H1 (cell line): ENCODE results near the gene SLC1A2. TPM values are rescaled to one million over a fixed set of nuclear protein-coding genes. Genes with fewer than 3 reads are reported as not detected.

Experiments
- HDAC2 ChIP-seq, 2 experiments: fragments of 300-600 bp in 1 of 2; sonication (generic) in 1 of 2; IDR thresholded peaks; 2 replicates each; pipeline ENCODE4 v1.6.1; 2011 to 2012; ENCODE audit warnings: low read depth in 2 of 2, low read length in 2 of 2, mild to moderate bottlenecking in 2 of 2, moderate library complexity in 2 of 2, borderline replicate concordance in 1 of 2, inconsistent platforms in 1 of 2
- MAFK ChIP-seq: IDR thresholded peaks from 2 replicates; pipeline ENCODE4 v1.6.1; 2012; ENCODE audit warnings: low read depth, mild to moderate bottlenecking, improper control_type of control experiment, low read length
- NANOG ChIP-seq: IDR thresholded peaks from 2 replicates; pipeline ENCODE4 v1.6.1; 2011; ENCODE audit warnings: low read length, low read depth, mild to moderate bottlenecking, inconsistent platforms; ENCODE audit not compliant: insufficient read depth, poor library complexity, severe bottlenecking
- ZNF274 ChIP-seq: IDR thresholded peaks from 2 replicates; pipeline ENCODE4 v1.7.0; 2012; ENCODE audit warnings: low read length, borderline replicate concordance; ENCODE audit errors: extremely low read depth
- polyA plus RNA-seq, 7 experiments: library from polyadenylated mRNA; depleted of rRNA in 3 of 7; stranded (reverse) in 5 of 7; unstranded in 2 of 7; fragments of >200 nt in 5 of 7; fragments of 200-250 nt in 2 of 7; gene quantifications; 1 replicate in 5 of 7; 2 replicates in 1 of 7; 4 replicates in 1 of 7; pipeline versions ENCODE4 v1.2.1 to v1.2.3, GENCODE V29; 2011 to 2013; ENCODE audit warnings: missing spikeins in 2 of 7, mixed read lengths in 2 of 7
- total RNA-seq: library from RNA; stranded (reverse); fragmentation: NEBNext Ultra II Directional; extraction: Animal tissue kit (Norgen Biotek cat#: 25700); gene quantifications from 2 replicates; pipeline ENCODE4 v1.2.1, GENCODE V29; 2021
- TF ChIP-seq, protein P1 (sequence below): IDR thresholded peaks from 2 replicates; pipeline ENCODE4 v1.6.1; 2011; ENCODE audit warnings: low read length, improper control_type of control experiment

Gene SLC1A2
- total and polyA plus RNA-seq, 2 of the 8 experiments (the other 6 are each of a cell fraction or from before 2014, with no cell fraction given), result 0.57 to 1.2 TPM

DNA sequence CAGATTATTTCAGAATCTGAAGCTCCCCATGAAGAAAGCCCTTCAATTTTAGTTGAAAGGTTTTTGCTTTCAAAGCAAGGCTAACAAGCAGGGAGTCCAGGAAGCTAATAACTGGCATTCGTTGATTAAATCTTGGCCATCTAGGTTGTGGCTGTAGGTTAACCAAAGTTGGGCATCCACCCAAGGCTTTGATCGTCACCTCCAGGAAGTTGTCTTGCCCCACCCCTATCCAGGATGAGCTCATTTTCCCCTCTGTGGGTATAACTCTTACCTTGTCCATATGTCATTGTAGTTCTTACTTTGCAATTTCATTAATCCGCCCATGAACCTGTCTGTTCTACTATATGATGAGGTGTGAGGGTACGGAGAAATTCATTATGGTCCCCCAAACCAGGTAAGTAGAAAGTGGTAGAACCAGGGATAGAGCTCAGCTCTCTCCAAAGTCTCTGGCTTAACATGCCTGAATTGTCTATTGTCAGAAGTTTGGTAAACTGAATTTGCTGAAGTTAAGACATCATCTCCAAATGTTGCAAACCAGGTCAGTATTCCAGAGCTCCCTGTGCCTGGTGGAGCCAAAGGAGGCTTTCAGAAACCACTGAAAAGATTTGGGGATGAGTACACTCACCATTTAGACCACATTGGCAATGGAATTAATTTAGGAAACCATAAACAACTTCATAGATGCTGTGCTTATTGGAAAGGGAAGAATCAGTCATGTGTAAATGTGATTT is 183.3 kb downstream of the SLC1A2 start (continued):
- no peak for TF ChIP-seq HDAC2 (IDR thresholded peaks at IDR 0.05; ENCODE audit: borderline replicate concordance in 1 of 2, low read depth in 2 of 2, low read length in 2 of 2)
- TF ChIP-seq, protein P1, sequence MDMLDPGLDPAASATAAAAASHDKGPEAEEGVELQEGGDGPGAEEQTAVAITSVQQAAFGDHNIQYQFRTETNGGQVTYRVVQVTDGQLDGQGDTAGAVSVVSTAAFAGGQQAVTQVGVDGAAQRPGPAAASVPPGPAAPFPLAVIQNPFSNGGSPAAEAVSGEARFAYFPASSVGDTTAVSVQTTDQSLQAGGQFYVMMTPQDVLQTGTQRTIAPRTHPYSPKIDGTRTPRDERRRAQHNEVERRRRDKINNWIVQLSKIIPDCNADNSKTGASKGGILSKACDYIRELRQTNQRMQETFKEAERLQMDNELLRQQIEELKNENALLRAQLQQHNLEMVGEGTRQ, result no peak
- TF ChIP-seq MAFK, result no peak
- TF ChIP-seq ZNF274, result no peak
- TF ChIP-seq NANOG, result no peak
